PC-3 (cell line): Measurements from ENCODE around the gene TMPRSS13. TPM values are rescaled to one million over a fixed set of nuclear protein-coding genes. Genes with fewer than 3 reads are reported as not detected.

Experiments
- ATAC-seq: fragments of 200-7000 bp; cut with Tn5 transposase; 2 replicates; pipeline ENCODE4 v1.9.1; 2020; ENCODE audit warnings: mild to moderate bottlenecking, moderate library complexity
- BruUV-seq: library from RNA; stranded (reverse); fragments of 400-500 nt; replicated peaks from 2 replicates; lab custom pipeline; 2021; lab: Mats Ljungman, UMichigan
- CTCF ChIA-PET: fragments of 300-600 bp; sonication (Branson Sonifier 250); formaldehyde crosslinking; loops from one replicate; lab custom pipeline; 2022; ENCODE audit warnings: antibody characterized with exemption; lab: Charles Lee
- POLR2A ChIA-PET: fragments of 300-600 bp; sonication (Branson Sonifier 250); formaldehyde crosslinking; loops from one replicate; lab custom pipeline; 2022; ENCODE audit warnings: antibody characterized with exemption; ENCODE audit not compliant: unreplicated experiment; lab: Charles Lee
- DNase-seq: peaks from one replicate; pipeline ENCODE4 v3.0.0-alpha.2; 2015
- H2AFZ ChIP-seq: fragments of 300-600 bp; sonication (generic); 2 replicates; pipeline ENCODE4 v1.6.0; 2016; ENCODE audit warnings: antibody characterized with exemption, low read length
- H3F3A ChIP-seq: fragments of 300-600 bp; sonication (generic); one replicate; pipeline ENCODE4 v1.6.0; 2017; ENCODE audit warnings: antibody characterized with exemption, low read length, control low read depth, mild to moderate bottlenecking; ENCODE audit not compliant: unreplicated experiment
- H3K27ac ChIP-seq: fragments of 300-600 bp; sonication (generic); 2 replicates; pipeline ENCODE4 v1.5.1; 2016; ENCODE audit warnings: mild to moderate bottlenecking, low read length
- H3K27me3 ChIP-seq: fragments of 300-600 bp; sonication (generic); 2 replicates; pipeline ENCODE4 v1.6.1; 2016; ENCODE audit warnings: low read length, mixed read lengths
- H3K36me3 ChIP-seq: fragments of 300-600 bp; sonication (generic); 2 replicates; pipeline ENCODE4 v1.6.1; 2016; ENCODE audit warnings: low read depth, mixed run types, low read length, mixed read lengths
- H3K4me1 ChIP-seq: fragments of 300-600 bp; sonication (generic); 2 replicates; pipeline ENCODE4 v1.5.1; 2016; ENCODE audit warnings: low read length; ENCODE audit not compliant: insufficient read depth
- H3K4me2 ChIP-seq: fragments of 300-600 bp; sonication (generic); 2 replicates; pipeline ENCODE4 v1.6.0; 2016; ENCODE audit warnings: low read length
- H3K4me3 ChIP-seq: fragments of 300-600 bp; sonication (generic); 2 replicates; pipeline ENCODE4 v1.5.1; 2016; ENCODE audit warnings: mild to moderate bottlenecking, low read length, mixed read lengths
- H3K79me2 ChIP-seq: fragments of 300-600 bp; sonication (generic); 2 replicates; pipeline ENCODE4 v1.6.1; 2017; ENCODE audit warnings: low read length, mixed read lengths
- H3K9ac ChIP-seq: fragments of 300-600 bp; sonication (generic); 2 replicates; pipeline ENCODE4 v1.6.0; 2016; ENCODE audit warnings: mild to moderate bottlenecking, low read length
- H3K9me2 ChIP-seq: fragments of 300-600 bp; sonication (generic); replicated peaks from 2 replicates; pipeline ENCODE4 v1.6.1; 2016; ENCODE audit warnings: mixed run types, low read length, mixed read lengths
- H3K9me3 ChIP-seq: fragments of 300-600 bp; sonication (generic); 2 replicates; pipeline ENCODE4 v1.6.1; 2016; ENCODE audit warnings: low read length, mixed read lengths
- H4K20me1 ChIP-seq: fragments of 300-600 bp; sonication (generic); 2 replicates; pipeline ENCODE4 v1.6.1; 2016; ENCODE audit warnings: low read length, mixed read lengths
- EZH2 ChIP-seq: fragments of 300-600 bp; sonication (generic); IDR thresholded peaks from one replicate; pipeline ENCODE4 v1.6.1; 2017; ENCODE audit warnings: antibody characterized with exemption, mild to moderate bottlenecking, low read length; ENCODE audit not compliant: unreplicated experiment
- EZH2phosphoT487 ChIP-seq: fragments of 300-600 bp; sonication (generic); IDR thresholded peaks from 2 replicates; pipeline ENCODE4 v1.6.1; 2018; ENCODE audit warnings: mild to moderate bottlenecking, antibody characterized with exemption, low read length, borderline replicate concordance
- intact Hi-C: fragments of 100-400 bp; cut with micrococcal nuclease; formaldehyde crosslinking; loops from 2 replicates; pipeline ENCODE4 v1.9.0; 2023
- total RNA-seq: library from RNA; depleted of rRNA; stranded (reverse); fragments of >200 nt; gene quantifications from 2 replicates; pipeline ENCODE4 v1.2.3, GENCODE V29; 2014
- TF ChIP-seq, protein P1 (sequence below): fragments of 300-600 bp; sonication (generic); conservative IDR thresholded peaks from 2 replicates; pipeline ENCODE4 v1.5.1; 2017; ENCODE audit warnings: antibody characterized with exemption, low read depth, mild to moderate bottlenecking, low read length

The TMPRSS13 gene
- total RNA-seq, 1 experiment from 2014 or later, result 2.9 TPM

DNA sequence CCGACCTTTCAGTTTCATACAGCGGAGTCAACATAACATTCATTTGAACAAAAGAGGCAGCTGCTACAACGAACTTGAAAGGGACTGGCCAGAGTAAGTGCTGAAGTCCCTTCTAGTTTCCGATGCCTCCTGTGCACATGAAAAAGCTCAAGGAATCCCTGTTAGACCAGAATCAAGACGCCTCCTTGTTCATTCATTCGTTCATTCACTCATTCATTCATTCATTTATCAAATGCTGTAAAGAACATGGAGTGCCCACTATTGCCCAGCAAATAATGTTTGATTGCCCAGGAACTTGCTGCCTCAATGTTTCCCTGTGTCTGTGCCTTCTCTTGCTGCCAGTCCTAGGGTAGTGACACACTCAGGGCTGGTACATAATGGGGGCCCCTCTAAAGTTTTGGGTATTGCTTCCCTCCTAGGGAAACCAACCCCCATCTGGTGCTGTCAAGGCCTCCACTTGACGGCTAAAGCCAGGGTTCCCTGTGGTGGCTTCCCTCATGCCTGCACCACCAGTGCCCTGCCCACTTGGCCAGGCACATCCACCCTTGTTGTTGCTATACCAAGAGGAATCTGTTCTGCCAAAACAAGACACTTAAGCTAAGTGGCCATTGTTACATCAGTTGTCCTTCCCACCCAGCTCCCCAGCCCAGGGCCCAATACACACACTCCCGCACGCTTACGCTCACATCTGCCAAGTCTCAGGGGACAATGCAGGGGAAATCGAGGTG lies 3.8 kb downstream of the TMPRSS13 start:
- TF ChIP-seq, protein P1, sequence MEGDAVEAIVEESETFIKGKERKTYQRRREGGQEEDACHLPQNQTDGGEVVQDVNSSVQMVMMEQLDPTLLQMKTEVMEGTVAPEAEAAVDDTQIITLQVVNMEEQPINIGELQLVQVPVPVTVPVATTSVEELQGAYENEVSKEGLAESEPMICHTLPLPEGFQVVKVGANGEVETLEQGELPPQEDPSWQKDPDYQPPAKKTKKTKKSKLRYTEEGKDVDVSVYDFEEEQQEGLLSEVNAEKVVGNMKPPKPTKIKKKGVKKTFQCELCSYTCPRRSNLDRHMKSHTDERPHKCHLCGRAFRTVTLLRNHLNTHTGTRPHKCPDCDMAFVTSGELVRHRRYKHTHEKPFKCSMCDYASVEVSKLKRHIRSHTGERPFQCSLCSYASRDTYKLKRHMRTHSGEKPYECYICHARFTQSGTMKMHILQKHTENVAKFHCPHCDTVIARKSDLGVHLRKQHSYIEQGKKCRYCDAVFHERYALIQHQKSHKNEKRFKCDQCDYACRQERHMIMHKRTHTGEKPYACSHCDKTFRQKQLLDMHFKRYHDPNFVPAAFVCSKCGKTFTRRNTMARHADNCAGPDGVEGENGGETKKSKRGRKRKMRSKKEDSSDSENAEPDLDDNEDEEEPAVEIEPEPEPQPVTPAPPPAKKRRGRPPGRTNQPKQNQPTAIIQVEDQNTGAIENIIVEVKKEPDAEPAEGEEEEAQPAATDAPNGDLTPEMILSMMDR, result no peak
- no peak for TF ChIP-seq EZH2
- TF ChIP-seq EZH2phosphoT487, result no peak
- Histone ChIP-seq H3F3A (no peaks in the 10 kb centered on the region), H4K20me1 (no peaks in the 10 kb centered on the region), H3K9ac (no peak overlapping the region), H3K9me2 (no peaks in the 10 kb centered on the region), H3K79me2 (no peaks in the 10 kb centered on the region), H3K4me2 (no peak overlapping the region), H3K4me3 (no peak overlapping the region), H3K4me1 (peaks cover 15% of the 10 kb centered on the region), H3K27me3 (peaks cover 56% of the 10 kb centered on the region), H3K27ac (no peak overlapping the region), H3K9me3 (no peaks in the 10 kb centered on the region), H3K36me3 (no peaks in the 10 kb centered on the region), H2AFZ (no peak overlapping the region)
- BruUV-seq, result no TSS peak
- intact Hi-C loops, result no loop called here
- ATAC-seq, result no peak
- ChIA-PET POLR2A (no interaction called here), CTCF (interaction anchor here (0.7 kb wide), 1 partner anchor 21 kb away, joined by 3 read pairs; no protein-coding TSS in a partner anchor)
- no peak for DNase-seq

DNA sequence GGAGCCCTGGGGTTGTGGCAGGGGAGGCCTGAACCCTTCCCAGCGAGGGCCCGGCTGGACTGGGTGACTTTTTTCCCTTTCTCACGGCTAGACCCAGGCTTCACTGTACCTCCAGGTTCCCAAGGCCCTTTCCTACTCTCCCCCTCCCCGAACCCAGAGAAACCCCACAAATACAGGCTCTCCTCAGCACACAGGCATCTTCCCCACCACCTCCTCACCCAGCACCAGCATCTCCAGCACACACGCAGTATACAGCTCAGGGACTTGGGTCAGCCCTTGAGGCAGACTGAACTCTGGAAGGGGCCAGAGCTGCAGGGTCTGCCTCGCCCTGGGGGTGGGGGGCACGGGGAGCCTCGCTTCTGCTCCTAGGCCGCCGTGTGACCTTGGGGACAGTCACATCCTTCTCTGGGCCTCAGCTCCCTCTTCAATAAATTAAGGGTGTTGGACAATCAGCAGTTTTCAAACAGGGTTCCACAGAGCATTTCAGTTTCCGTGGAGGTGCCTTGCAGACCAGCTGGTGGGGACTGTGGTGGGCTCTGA lies 4.5 kb downstream of the TMPRSS13 start:
- ATAC-seq, result no peak

More for the DNA sequence above, 4.5 kb downstream of the TMPRSS13 start:
- no peak overlapping the region for H3K9ac ChIP-seq
- H3K27ac ChIP-seq, result no peak overlapping the region
- no peaks in the 10 kb centered on the region for H3K79me2 ChIP-seq
- H3K4me1 ChIP-seq, result peaks cover 11% of the 10 kb centered on the region
- H3F3A ChIP-seq, result no peaks in the 10 kb centered on the region
- no peaks in the 10 kb centered on the region for H3K9me2 ChIP-seq
- no peak for DNase-seq
- POLR2A ChIA-PET, result no interaction called here
- no TSS peak for BruUV-seq
- H3K27me3 ChIP-seq, result peaks cover 56% of the 10 kb centered on the region
- H2AFZ ChIP-seq, result no peak overlapping the region
- CTCF ChIA-PET, result interaction anchor here (0.7 kb wide), 1 partner anchor 20 kb away, joined by 3 read pairs; no protein-coding TSS in a partner anchor
- no peak overlapping the region for H3K4me2 ChIP-seq
- H3K4me3 ChIP-seq, result no peak overlapping the region
- H3K36me3 ChIP-seq, result no peaks in the 10 kb centered on the region
- TF ChIP-seq, protein P1, result no peak
- TF ChIP-seq EZH2 (no peak), EZH2phosphoT487 (no peak)
- no peaks in the 10 kb centered on the region for H3K9me3 ChIP-seq
- H4K20me1 ChIP-seq, result no peaks in the 10 kb centered on the region
- intact Hi-C loops, result no loop called here
